ENCODE measurements around the gene FAM200C. TPM values are rescaled to one million over a fixed set of nuclear protein-coding genes. Genes with fewer than 3 reads are reported as not detected.

The FAM200C gene
- total and polyA plus RNA-seq, 10 of the 15 experiments (the other 5 are each of a cell fraction or from before 2014, with no cell fraction given): 1.0 to 5.4 (median 2.2) TPM

GRCh38 chr5:160438316-160439204 is 38.7 kb upstream of the FAM200C start (continued):
- no peak for TF ChIP-seq SP1 (IDR thresholded peaks at IDR 0.05; ENCODE audit: low read depth, low read length)
- peak; percentile 61; the same call in 1 of the 2 replicates for TF ChIP-seq PKNOX1 (IDR thresholded peaks at IDR 0.05)
- TF ChIP-seq JUNB (IDR thresholded peaks at IDR 0.05): no peak
- peak; percentile 32 for TF ChIP-seq RUNX3 (IDR thresholded peaks at IDR 0.05; ENCODE audit: low read length)
- no peak for TF ChIP-seq GABPA (IDR thresholded peaks at IDR 0.05; ENCODE audit: low read depth)
- no peak for TF ChIP-seq ASH2L (IDR thresholded peaks at IDR 0.05; ENCODE audit: borderline replicate concordance, low read depth)
- no peak for TF ChIP-seq POLR2AphosphoS2 (IDR thresholded peaks at IDR 0.05; ENCODE audit: low read depth, low read length)
- TF ChIP-seq BRCA1 (IDR thresholded peaks at IDR 0.05; ENCODE audit: low read depth, low read length): no peak
- no peak for TF ChIP-seq ZBTB40 (IDR thresholded peaks at IDR 0.05; ENCODE audit: borderline replicate concordance)
- no peak for TF ChIP-seq JUND (IDR thresholded peaks at IDR 0.05; ENCODE audit: low read depth, low read length)
- 0 out of 2 replicates have a peak, but pooled peaks have one; percentile 46 for TF ChIP-seq CHD1 (IDR thresholded peaks at IDR 0.05; ENCODE audit: low read depth, low read length)
- TF ChIP-seq SMC3 (IDR thresholded peaks at IDR 0.05; ENCODE audit: borderline replicate concordance, low read length): peak; percentile 83
- TF ChIP-seq EZH2 (IDR thresholded peaks at IDR 0.05; ENCODE audit: borderline replicate concordance, control insufficient read depth, low read depth, low read length): no peak
- TF ChIP-seq SMARCA5 (IDR thresholded peaks at IDR 0.05): peak; percentile 70; the same call in 1 of the 2 replicates
- peak; percentile 15 for TF ChIP-seq ATF7 (IDR thresholded peaks at IDR 0.05; ENCODE audit: low read depth)
- TF ChIP-seq RAD21 (IDR thresholded peaks at IDR 0.05; ENCODE audit: insufficient read depth, low read depth, low read length): peak; percentile 99
- TF ChIP-seq YY1 (IDR thresholded peaks at IDR 0.05; ENCODE audit: low read depth, low read length): peak; percentile 40; the same call in 1 of the 2 replicates
- no peak for TF ChIP-seq SMAD5 (IDR thresholded peaks at IDR 0.05; ENCODE audit: low read depth)
- TF ChIP-seq ZZZ3 (IDR thresholded peaks at IDR 0.05; ENCODE audit: control insufficient read depth, insufficient read length, low read depth): no peak
- TF ChIP-seq LARP7 (IDR thresholded peaks at IDR 0.05): peak; percentile 57; the same call in 1 of the 2 replicates
- no peak for TF ChIP-seq HSF1 (IDR thresholded peaks at IDR 0.05; ENCODE audit: low read depth, low read length)
- peak; percentile 15 for TF ChIP-seq SMAD1 (IDR thresholded peaks at IDR 0.05; ENCODE audit: low read depth, partially characterized antibody)
- TF ChIP-seq RELB (IDR thresholded peaks at IDR 0.05; ENCODE audit: low read depth): peak; percentile 68
